Lower leg skin (tissue), 4 donors: ENCODE data around the gene TSR3. TPM values are rescaled to one million over a fixed set of nuclear protein-coding genes. Genes with fewer than 3 reads are reported as not detected.

Experiments used
- DNase-seq, 2 donors: peaks; one replicate each; pipeline ENCODE4 v3.0.0-alpha.2; 2019; ENCODE audit warnings: low spot score in 2 of 2
- H3K4me3 ChIP-seq: fragments of 200-600 bp; sonication (generic); 2 replicates; pipeline ENCODE4 v1.5.1; 2017; ENCODE audit warnings: mild to moderate bottlenecking, low read depth; ENCODE audit not compliant: poor library complexity, severe bottlenecking
- CTCF ChIP-seq, 3 donors: fragments of 450-650 bp; IDR thresholded peaks; one replicate each; pipeline ENCODE4 v1.5.1; 2016; ENCODE audit warnings: antibody characterized with exemption in 3 of 3, mild to moderate bottlenecking in 3 of 3, moderate library complexity in 2 of 3
- POLR2A ChIP-seq, 2 donors: fragments of 450-650 bp; IDR thresholded peaks; one replicate each; pipeline ENCODE4 v1.6.1; 2016 to 2017; ENCODE audit warnings: antibody characterized with exemption in 2 of 2, mild to moderate bottlenecking in 1 of 2, moderate library complexity in 1 of 2
- WGBS, 2 donors: methylation state at CpG; one replicate each; pipeline ENCODE4 v1.1.5; 2018; 5-methylcytosine and 5-hydroxymethylcytosine counted together
- intact Hi-C: fragments of 100-400 bp; cut with DNase I; formaldehyde crosslinking; loops from one replicate; pipeline ENCODE4 v1.15.0; 2023; ENCODE audit warnings: low total_unique reads
- total RNA-seq, 4 donors: library from RNA; depleted of rRNA; stranded (reverse); fragments of >200 nt; gene quantifications; one replicate each; pipeline ENCODE4 v1.1.0, GENCODE V29; 2016

Gene TSR3
- total RNA-seq, 4 donors from 2014 or later, result 76.8 to 106 (median 90.5) TPM

- DNase-seq, result no peak
- TF ChIP-seq POLR2A (IDR thresholded peaks at IDR 0.05), result no peak
- TF ChIP-seq CTCF (IDR thresholded peaks at IDR 0.05), result no peak
- 65 to 75% methylated on average over 10 to 15 of the region's 17 CpGs for WGBS, 2 donors
- intact Hi-C loops, result no loop called here
- H3K4me3 ChIP-seq, result no peak overlapping the region
These were observed 24.6 kb downstream of the TSR3 start for GRCh38 chr16:1326946-1327618.

GRCh38 chr16:1326391-1326790 lies 25.3 kb downstream of the TSR3 start:
- 61 to 73% methylated on average over 11 to 17 of the region's 17 CpGs for WGBS, 2 donors
- TF ChIP-seq POLR2A (IDR thresholded peaks at IDR 0.05) (no peak), CTCF (IDR thresholded peaks at IDR 0.05) (no peak)
- no peak for DNase-seq
- no peak overlapping the region for H3K4me3 ChIP-seq
- intact Hi-C loops, result no loop called here

GRCh38 chr16:1325673-1326371 lies 25.9 kb downstream of the TSR3 start:
- intact Hi-C loops, result no loop called here
- DNase-seq, result no peak
- no peak overlapping the region for H3K4me3 ChIP-seq
- TF ChIP-seq CTCF (IDR thresholded peaks at IDR 0.05) (no peak), POLR2A (IDR thresholded peaks at IDR 0.05) (no peak)
- WGBS, 2 donors, result 77 to 79% methylated on average over 9 to 17 of the region's 20 CpGs

- TF ChIP-seq CTCF (IDR thresholded peaks at IDR 0.05), result no peak
- TF ChIP-seq POLR2A (IDR thresholded peaks at IDR 0.05), result no peak
- H3K4me3 ChIP-seq, result no peak overlapping the region
- DNase-seq, result no peak
- intact Hi-C loops, result no loop called here
- WGBS, 2 donors, result 87 to 93% methylated on average over 13 to 14 of the region's 15 CpGs
These were observed 26.4 kb downstream of the TSR3 start for GRCh38 chr16:1325261-1325660.

GRCh38 chr16:1324286-1324826 lies 27.3 kb downstream of the TSR3 start:
- TF ChIP-seq POLR2A (IDR thresholded peaks at IDR 0.05) (no peak), CTCF (IDR thresholded peaks at IDR 0.05) (no peak)
- 85 to 87% methylated on average over 21 to 22 of the region's 22 CpGs for WGBS, 2 donors
- no peak for DNase-seq
- intact Hi-C loops, result no loop called here
- H3K4me3 ChIP-seq, result no peak overlapping the region
